Effector CD8-positive, alpha-beta T cell (primary cell): ENCODE data around the gene BRD3.

Experiments
- DNase-seq: peaks from one replicate; lab custom pipeline; 2025; lab: John Stamatoyannopoulos, UW

Gene BRD3

GRCh38 chr9:134024828-134025605 lies 42.8 kb downstream of the BRD3 start, which contains the start of gene BRD3OS:
TSS of gene BRD3OS (plus strand) at chr9:134025481. CDS start at chr9:134026748, 1,267 bp downstream.
- peak; percentile 88 for DNase-seq

- no peak for DNase-seq
Observed at GRCh38 chr9:134024214-134024792, 43.5 kb downstream of the BRD3 start.

GRCh38 chr9:134014946-134015345 lies 52.9 kb downstream of the BRD3 start:
- no peak for DNase-seq

GRCh38 chr9:134011401-134011800 lies 56.4 kb downstream of the BRD3 start:
- DNase-seq: no peak

- DNase-seq: no peak
Observed at GRCh38 chr9:134010310-134011173, 57.3 kb downstream of the BRD3 start.

GRCh38 chr9:134007571-134007970 lies 60.3 kb downstream of the BRD3 start:
- no peak for DNase-seq

GRCh38 chr9:134007150-134007549 lies 60.7 kb downstream of the BRD3 start:
- DNase-seq: no peak

GRCh38 chr9:134005381-134005780 lies 62.4 kb downstream of the BRD3 start:
- no peak for DNase-seq

GRCh38 chr9:134004881-134005280 lies 62.9 kb downstream of the BRD3 start:
- DNase-seq: no peak

- no peak for DNase-seq
Observed at GRCh38 chr9:134004131-134004873, 63.5 kb downstream of the BRD3 start.

- DNase-seq: no peak
Observed at GRCh38 chr9:134003237-134003636, 64.6 kb downstream of the BRD3 start.

GRCh38 chr9:134002796-134003195 lies 65.0 kb downstream of the BRD3 start:
- no peak for DNase-seq

- DNase-seq: no peak
Observed at GRCh38 chr9:133999851-134000265, 68.0 kb downstream of the BRD3 start.

- no peak for DNase-seq
Observed at GRCh38 chr9:133998915-133999595, 68.8 kb downstream of the BRD3 start.

GRCh38 chr9:133997584-133997983 lies 70.2 kb downstream of the BRD3 start:
- no peak for DNase-seq

- no peak for DNase-seq
Observed at GRCh38 chr9:133996531-133997520, 71.0 kb downstream of the BRD3 start.

GRCh38 chr9:133995012-133995896 lies 72.6 kb downstream of the BRD3 start:
- DNase-seq: no peak

- peak; percentile 69 for DNase-seq
Observed at GRCh38 chr9:133994353-133995011, 73.3 kb downstream of the BRD3 start.
